Measurements from ENCODE around the gene ITPR1. TPM values are rescaled to one million over a fixed set of nuclear protein-coding genes. Genes with fewer than 3 reads are reported as not detected.

ITPR1 gene
- total and polyA plus RNA-seq, 2 experiments from 2014 or later, result 6.8 to 21.0 TPM

DNA sequence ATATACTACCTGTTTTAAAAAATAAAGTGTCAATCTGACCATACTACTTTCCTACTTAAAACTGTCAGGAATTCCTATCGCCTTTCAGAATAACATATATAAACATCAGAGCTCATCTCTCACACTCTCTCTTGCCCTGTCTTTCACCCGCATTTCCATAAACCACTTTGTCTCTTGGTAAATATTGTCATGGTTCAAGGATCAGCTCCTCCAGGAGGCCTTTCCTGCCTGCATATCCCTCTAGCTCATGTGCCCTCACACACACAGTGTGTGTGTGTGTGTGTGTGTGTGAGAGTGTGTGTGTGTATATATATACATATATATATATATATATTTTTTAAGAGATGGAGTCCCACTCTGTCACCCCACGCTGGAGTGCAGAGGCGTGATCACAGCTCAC is 32.8 kb upstream of the ITPR1 start (continued):
- TF ChIP-seq CTCF (conservative IDR thresholded peaks at IDR 0.05; ENCODE audit: low read depth in 2 of 2), result no peak
- TF ChIP-seq EZH2phosphoT487 (IDR thresholded peaks at IDR 0.05; ENCODE audit: unreplicated experiment), result no peak
- no peak for TF ChIP-seq NANOG (IDR thresholded peaks at IDR 0.05; ENCODE audit: borderline replicate concordance)
- no peak for TF ChIP-seq POLR2AphosphoS5 (IDR thresholded peaks at IDR 0.05; ENCODE audit: low read depth)

DNA sequence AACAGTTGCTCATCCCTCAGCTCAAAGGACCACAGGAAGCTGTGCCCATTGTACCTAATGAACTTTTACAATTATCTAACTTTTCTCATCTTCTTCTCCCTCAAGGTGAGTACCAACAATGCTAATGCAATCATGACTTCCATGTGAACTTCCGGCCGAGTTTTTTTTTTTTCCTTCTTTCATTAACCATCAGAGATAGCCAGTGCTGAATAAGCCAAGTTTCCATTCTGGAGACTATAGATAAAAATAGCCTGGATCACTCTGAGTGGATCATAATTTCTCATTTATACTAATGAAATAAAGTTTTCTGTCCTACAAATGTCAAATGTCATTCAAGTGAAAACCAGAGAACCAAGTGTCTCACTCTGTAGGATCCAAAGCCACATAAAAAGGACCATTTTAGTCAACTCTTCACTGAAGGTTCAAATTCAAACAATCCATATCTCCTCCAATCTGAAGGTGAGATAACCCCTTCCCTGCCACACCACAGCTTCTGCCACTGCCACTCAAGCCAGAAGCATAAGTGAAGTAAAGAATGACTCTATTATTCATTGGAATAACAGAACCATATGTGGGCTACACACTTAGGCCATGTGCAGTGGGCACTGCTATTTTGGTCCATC is 31.6 kb upstream of the ITPR1 start:
- Histone ChIP-seq H2AFZ (no peak overlapping the region), H3K9me2 (ENCODE audit: insufficient read depth) (no peaks in the 10 kb centered on the region), H3K79me2 (replicated peaks; ENCODE audit: insufficient read depth) (0 out of 2 replicates have a peak, but pooled peaks cover 3% of the 10 kb centered on the region), H3K4me2 (no peak overlapping the region), H3F3A (replicated peaks; ENCODE audit: low read depth) (no peaks in the 10 kb centered on the region), H3K36me3 (ENCODE audit: insufficient read depth) (no peaks in the 10 kb centered on the region), H3K27ac (ENCODE audit: low read depth) (no peak overlapping the region), H3K4me1 (ENCODE audit: insufficient read depth) (no peaks in the 10 kb centered on the region), H4K20me1 (replicated peaks; ENCODE audit: insufficient read depth) (no peaks in the 10 kb centered on the region), H3K27me3 (ENCODE audit: insufficient read depth) (no peaks in the 10 kb centered on the region), H3K4me3 (no peak overlapping the region)
- DNase-seq (ENCODE audit: low spot score) (no peak), ATAC-seq (no peak)
- Mint-ChIP-seq H3K4me1 (peaks cover 5% of the 10 kb centered on the region; the same call in 2 of the 3 replicates), H3K27ac (no peak overlapping the region), H3K36me3 (ENCODE audit: low read depth) (no peaks in the 10 kb centered on the region), H3K27me3 (ENCODE audit: insufficient read depth, low read depth, poor library complexity) (peaks cover under 1% of the 10 kb centered on the region), H3K9me3 (no peaks in the 10 kb centered on the region), H3K4me3 (no peak overlapping the region)
- TF ChIP-seq, protein P1, sequence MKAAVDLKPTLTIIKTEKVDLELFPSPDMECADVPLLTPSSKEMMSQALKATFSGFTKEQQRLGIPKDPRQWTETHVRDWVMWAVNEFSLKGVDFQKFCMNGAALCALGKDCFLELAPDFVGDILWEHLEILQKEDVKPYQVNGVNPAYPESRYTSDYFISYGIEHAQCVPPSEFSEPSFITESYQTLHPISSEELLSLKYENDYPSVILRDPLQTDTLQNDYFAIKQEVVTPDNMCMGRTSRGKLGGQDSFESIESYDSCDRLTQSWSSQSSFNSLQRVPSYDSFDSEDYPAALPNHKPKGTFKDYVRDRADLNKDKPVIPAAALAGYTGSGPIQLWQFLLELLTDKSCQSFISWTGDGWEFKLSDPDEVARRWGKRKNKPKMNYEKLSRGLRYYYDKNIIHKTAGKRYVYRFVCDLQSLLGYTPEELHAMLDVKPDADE (IDR thresholded peaks at IDR 0.05), result no peak
- TF ChIP-seq CREB1 (CRISPR knock-in tag; IDR thresholded peaks at IDR 0.05; ENCODE audit: low read depth) (no peak), ZNF114 (CRISPR knock-in tag; IDR thresholded peaks at IDR 0.05) (no peak), CTCF (conservative IDR thresholded peaks at IDR 0.05; ENCODE audit: low read depth in 2 of 2) (no peak), REST (IDR thresholded peaks at IDR 0.05; ENCODE audit: unreplicated experiment) (no peak)

Data from GM23338 (cell line).